SK-MEL-5 (cell line): Measurements from ENCODE around the gene ATP2C2. TPM values are rescaled to one million over a fixed set of nuclear protein-coding genes. Genes with fewer than 3 reads are reported as not detected.

Source experiments
- DNase-seq: peaks from one replicate; pipeline ENCODE4 v3.0.0-alpha.2; 2016; ENCODE audit warnings: low read depth, low spot score
- in situ Hi-C: cut with HindIII; loops from 2 replicates; pipeline ENCODE4 v1.10.0; 2016; ENCODE audit warnings: low sequenced_read_pairs, high pct_unique_total_duplicates, low pct_unique_long_range_greater_than_20kb
- total RNA-seq: library from RNA; depleted of rRNA; stranded (reverse); fragments of >200 nt; shearing (Covaris generic); gene quantifications from 2 replicates; pipeline ENCODE4 v1.2.3, GENCODE V29; 2014

Gene ATP2C2
- total RNA-seq, 1 experiment from 2014 or later: 0.29 TPM

- in situ Hi-C loops: no loop called here
- no peak for DNase-seq
Observed at GRCh38 chr16:84467256-84467655, 98.9 kb downstream of the ATP2C2 start.

- DNase-seq: no peak
- in situ Hi-C loops: no loop called here
Observed at GRCh38 chr16:84467709-84468108, 99.4 kb downstream of the ATP2C2 start.

- no peak for DNase-seq
- in situ Hi-C loops: no loop called here
Observed at GRCh38 chr16:84471316-84471715, 103.0 kb downstream of the ATP2C2 start.

GRCh38 chr16:84471966-84472365, 103.6 kb downstream of the ATP2C2 start:
- DNase-seq: no peak
- in situ Hi-C loops: no loop called here

GRCh38 chr16:84475643-84476240, 107.4 kb downstream of the ATP2C2 start:
- DNase-seq: peak; percentile 50
- in situ Hi-C loops: no loop called here

GRCh38 chr16:84476401-84476800, 108.1 kb downstream of the ATP2C2 start:
- DNase-seq: no peak
- in situ Hi-C loops: no loop called here

GRCh38 chr16:84477661-84478060, 109.3 kb downstream of the ATP2C2 start:
- in situ Hi-C loops: no loop called here
- no peak for DNase-seq

GRCh38 chr16:84478172-84478947, 110.0 kb downstream of the ATP2C2 start:
- DNase-seq: no peak

GRCh38 chr16:84479716-84480450, 111.5 kb downstream of the ATP2C2 start:
- no peak for DNase-seq
- in situ Hi-C loops: no loop called here

More at GRCh38 chr16:84478172-84478947, 110.0 kb downstream of the ATP2C2 start:
- in situ Hi-C loops: no loop called here

GRCh38 chr16:84481051-84481735, 112.9 kb downstream of the ATP2C2 start:
- in situ Hi-C loops: no loop called here
- no peak for DNase-seq

GRCh38 chr16:84482001-84482891, 113.9 kb downstream of the ATP2C2 start:
- DNase-seq: no peak
- in situ Hi-C loops: no loop called here

- in situ Hi-C loops: no loop called here
Observed at GRCh38 chr16:84482951-84483881, 114.9 kb downstream of the ATP2C2 start.

GRCh38 chr16:84483882-84484565, 115.7 kb downstream of the ATP2C2 start:
- DNase-seq: no peak
- in situ Hi-C loops: no loop called here

More at GRCh38 chr16:84482951-84483881, 114.9 kb downstream of the ATP2C2 start:
- no peak for DNase-seq

- peak; percentile 72 for DNase-seq
Observed at GRCh38 chr16:84484579-84485254, 116.4 kb downstream of the ATP2C2 start.

More at GRCh38 chr16:84484579-84485254, 116.4 kb downstream of the ATP2C2 start:
- in situ Hi-C loops: no loop called here
